ENCODE data around the gene NUP205.

Gene NUP205

GRCh38 chr7:135541029-135541428, 16.7 kb upstream of the NUP205 start:
- no peak for DNase-seq

GRCh38 chr7:135550196-135550595, 7.5 kb upstream of the NUP205 start:
- no peak for DNase-seq

DNA sequence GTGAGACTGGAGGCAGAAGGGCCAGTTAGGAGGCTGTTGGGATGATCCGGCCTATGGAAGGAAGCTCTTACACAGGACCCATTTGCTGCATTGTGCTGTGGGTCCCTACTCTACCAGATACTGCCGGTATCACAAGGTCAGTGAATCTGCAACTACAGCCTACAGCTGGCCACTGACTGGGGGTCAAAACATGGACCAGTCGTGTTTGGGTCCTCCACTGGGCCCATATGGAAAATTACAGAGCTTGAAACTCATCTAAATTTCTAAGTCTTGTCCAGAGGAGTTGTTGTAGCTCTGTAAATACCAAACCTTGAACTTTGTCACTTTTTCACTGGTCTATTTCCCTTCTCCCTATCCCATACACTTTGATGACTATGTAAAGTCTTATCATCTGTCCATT, 5.6 kb upstream of the NUP205 start:
- DNase-seq = no peak

- DNase-seq = no peak
Measured at GRCh38 chr7:135553346-135553745, 4.4 kb upstream of the NUP205 start.

GRCh38 chr7:135558337-135558767, 635 bp downstream of the NUP205 start:
- peak; percentile 87 for DNase-seq

- no peak for DNase-seq
Measured at GRCh38 chr7:135558881-135559280, 1.2 kb downstream of the NUP205 start.

DNA sequence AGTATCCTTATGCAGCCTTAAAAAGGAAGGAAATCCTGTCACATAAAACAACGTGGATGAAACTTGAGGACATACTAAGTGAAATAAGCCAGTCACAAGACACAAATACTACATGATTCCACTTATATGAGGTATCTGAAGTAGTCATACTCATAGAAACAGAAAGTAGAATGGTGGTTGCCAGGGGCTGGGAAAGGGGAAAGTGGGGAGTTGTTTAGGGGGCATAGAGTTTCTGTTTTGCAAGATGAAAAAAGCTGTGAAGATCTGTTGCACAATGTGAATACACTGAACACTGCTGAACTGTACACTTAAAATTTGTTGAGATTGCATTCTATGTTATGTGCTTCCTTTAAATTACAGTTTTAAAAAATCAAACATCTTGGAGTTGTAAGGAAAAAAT, 2.9 kb downstream of the NUP205 start:
- DNase-seq = no peak

DNA sequence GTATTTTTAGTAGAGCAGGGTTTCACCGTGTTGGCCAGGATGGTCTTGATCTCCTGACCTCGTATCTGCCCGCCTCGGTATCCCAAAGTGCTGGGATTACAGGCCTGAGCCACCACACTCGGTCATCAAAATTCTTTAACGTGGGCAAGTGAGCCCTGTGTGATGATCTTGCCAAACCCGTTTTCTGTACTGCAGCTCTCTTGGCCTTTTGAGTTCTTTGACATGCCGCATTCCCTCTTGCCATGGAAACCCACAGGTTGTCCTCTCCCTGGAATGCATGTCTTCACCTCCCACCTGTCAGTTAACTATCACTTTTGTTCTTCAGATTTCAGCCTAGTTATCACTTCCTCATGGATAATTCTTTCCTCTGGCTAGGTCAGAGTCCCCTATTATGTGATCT, 5.0 kb downstream of the NUP205 start:
- no peak for DNase-seq

DNA sequence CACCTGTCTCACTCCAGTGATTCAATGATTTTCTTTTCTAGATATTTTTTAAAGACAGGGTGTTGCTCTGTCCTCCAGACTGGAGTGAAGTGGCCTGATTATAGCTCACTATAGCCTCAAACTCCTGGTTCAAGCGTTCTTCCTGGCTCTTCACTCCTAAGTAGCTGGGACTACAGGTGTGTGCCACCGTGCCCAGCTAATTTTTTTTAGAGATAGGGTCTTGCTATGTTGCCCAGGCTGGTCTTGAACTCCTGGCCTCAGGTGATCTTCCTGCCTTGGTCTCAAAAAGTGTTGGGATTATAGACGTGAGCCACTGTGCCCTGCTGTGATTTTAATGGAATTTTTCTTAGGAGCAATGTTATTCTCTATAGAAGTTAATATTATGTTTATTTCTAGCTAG, 14.1 kb downstream of the NUP205 start:
- DNase-seq = no peak

GRCh38 chr7:135573541-135573940, 15.8 kb downstream of the NUP205 start:
- no peak for DNase-seq

DNA sequence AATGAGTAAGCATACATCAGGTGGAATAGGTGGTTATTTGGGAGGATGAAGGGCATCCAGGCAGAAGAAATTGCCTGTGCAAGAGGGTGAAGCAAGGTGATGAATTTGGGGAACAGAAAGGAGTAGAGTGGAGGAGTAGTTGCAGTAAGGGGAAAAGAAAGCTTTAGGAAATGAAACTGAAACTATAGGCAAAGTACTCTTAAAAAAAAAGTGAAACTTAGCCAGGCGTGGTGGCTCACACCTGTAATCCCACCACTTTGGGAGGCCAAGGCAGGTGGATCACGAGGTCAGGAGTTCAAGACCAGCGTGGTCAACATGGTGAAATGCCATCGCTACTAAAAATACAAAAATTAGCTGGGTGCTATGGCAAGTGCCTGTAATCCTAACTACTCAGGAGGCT, 17.6 kb downstream of the NUP205 start:
- no peak for DNase-seq

GRCh38 chr7:135578569-135578968, 20.9 kb downstream of the NUP205 start:
- DNase-seq = no peak

DNA sequence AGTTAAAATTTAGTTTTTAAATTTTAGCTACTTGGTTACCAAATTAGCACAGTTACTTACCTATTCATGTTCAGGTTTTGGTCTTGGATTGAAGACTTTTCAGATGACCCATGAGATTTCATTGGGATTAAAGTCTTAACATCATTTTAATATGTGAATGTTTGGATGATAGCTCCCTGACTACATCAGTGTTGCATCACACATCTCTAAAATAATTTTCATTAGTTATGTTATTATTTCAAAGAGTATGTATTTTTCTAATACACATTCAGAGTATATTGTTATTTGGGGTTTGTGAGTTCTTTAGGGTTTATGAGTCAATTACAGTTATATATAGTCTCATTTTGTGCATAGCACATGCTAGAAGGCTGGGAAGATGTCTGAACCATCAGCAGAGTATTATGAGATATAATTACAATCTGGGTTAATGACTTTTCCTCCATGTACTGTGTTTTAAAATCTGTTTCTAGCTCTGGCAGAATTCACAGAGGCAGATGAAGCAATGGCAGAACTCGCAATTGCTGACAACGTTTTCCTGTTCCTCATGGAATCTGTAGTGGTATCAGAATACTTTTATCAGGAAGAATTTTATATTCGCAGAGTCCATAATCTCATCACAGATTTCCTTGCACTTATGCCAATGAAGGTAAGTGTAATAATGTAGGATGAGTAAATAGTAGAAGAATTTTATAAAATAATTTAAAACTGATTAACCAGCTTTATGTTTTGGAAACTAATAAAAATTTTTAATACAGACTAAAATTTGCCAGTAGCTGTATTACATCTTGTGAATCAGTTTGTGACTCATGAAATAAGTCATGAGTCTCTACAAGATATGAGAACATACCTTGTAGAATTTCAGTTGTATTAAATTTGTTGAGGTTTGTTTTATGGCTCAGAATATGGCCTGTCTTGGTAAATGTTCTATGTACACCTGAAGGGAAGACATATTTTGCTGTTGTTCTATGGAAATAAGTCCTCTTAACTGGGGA, 26.9 kb downstream of the NUP205 start:
- DNase-seq = no peak

DNA sequence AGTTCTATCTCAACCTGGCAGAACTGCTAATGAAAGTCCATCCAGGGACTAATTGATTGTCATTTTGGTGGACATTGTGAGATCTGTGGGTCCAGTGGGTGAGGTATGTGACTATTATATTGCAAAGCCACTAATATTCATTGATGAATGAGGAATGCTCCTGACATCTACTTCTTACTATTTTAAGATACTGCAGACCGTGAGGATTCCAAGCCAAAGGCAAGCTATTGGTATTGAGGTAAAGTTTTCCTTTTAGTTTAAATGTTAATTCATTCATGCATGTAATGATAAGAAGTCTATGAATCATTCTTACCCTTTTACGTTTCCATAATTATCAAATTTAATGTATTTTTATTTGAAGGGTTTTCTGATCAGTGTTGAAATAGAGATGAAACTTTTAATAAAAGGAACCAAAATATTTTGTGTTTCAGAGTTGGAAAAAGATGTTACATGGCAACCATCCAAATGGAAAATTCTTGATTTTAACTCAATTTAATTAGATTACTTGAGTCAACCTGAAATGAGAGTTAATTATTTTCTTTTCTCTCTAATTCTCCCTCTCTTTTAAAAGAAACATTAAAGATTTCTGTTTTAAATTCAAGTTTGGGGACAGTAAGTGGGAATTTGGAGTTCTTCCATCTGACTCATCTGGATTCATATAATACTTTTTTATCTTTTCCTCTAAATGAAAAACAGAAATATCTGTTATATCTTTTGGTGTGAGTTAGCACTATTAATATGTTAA, 39.6 kb downstream of the NUP205 start:
- DNase-seq = peak; percentile 7

- peak; percentile 27 for DNase-seq
Measured at GRCh38 chr7:135597926-135598305, 40.2 kb downstream of the NUP205 start.

GRCh38 chr7:135599471-135599870, 41.8 kb downstream of the NUP205 start:
- DNase-seq = no peak

DNA sequence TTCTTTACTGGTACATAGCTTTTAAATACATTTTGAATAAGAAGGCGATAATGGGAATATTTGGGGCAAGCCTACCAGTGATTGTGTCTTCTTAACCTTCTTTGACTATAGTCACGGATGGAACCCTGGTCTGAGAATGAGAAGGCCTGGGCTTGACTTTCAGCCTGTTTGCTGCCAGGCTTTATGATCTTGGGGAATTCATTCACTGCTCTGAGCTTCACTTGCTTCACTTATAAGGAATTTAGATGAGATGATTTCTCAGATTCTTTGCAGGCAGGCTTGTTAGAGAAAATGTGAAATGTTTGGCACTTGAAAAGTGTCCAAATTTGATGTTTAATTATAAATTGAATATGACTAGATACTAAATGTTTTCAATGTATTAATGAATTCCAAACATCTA, 42.5 kb downstream of the NUP205 start:
- no peak for DNase-seq

DNA sequence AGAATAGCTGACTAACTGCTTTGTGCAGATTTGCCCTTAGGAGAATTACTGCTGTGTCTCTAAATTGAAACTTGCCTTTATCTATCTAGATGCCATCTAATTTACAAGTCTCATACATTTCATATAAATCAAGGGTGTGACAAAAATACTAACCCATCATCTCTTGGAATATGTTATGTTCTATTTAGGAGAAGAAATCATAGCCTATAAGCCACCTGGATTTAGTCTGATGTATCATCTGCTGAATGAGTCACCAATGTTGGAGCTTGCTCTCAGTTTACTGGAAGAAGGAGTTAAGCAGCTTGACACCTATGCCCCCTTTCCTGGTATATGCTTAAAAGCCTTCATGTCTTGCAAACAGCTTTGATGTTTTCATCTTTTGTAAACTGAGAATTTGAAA, 43.5 kb downstream of the NUP205 start:
- DNase-seq = no peak

GRCh38 chr7:135602304-135602703, 44.6 kb downstream of the NUP205 start:
- DNase-seq = no peak

DNA sequence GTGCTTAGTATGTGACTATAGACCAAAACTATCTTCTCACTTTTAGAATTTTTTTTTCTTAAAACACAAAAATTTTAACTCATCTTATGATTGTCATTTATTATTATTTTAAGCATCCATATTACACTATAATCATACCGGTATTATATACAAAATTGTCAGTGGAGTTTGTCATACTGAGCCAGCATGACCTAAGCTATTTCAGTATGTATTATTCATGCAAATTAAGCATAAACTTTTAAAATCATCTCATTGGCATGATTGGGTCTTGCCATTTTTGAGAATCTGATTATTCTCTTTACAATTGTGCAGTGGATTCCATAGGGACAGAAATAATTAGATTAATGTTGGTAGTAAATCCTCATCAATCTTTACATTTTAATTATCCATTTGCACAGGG, 58.4 kb downstream of the NUP205 start:
- no peak for DNase-seq

DNA sequence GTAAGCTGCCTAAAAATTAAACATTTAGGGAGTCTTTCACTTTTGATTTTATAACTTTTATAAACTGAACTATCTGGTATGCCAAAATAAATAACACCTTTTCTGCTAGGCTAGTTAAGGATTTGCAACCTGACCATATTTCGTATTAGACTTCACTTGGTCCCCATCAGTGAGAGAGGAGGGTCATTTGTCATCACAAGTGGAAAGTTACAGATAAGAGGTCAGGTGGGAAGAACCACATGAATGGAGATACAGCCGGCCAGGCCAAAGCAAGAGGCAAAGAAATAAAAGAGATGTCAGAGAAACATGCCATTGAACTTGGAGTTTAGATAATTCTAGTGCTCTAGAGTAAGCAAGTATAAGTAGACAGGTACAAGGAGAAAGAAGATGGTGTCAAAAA, 60.1 kb downstream of the NUP205 start:
- no peak for DNase-seq

- DNase-seq = no peak
Measured at GRCh38 chr7:135618510-135618909, 60.8 kb downstream of the NUP205 start.

GRCh38 chr7:135620447-135620846, 62.7 kb downstream of the NUP205 start:
- DNase-seq = no peak

All from eye (tissue), 1 donor.